ENCODE measurements around the gene KRTAP29-1.

KRTAP29-1 gene

DNA sequence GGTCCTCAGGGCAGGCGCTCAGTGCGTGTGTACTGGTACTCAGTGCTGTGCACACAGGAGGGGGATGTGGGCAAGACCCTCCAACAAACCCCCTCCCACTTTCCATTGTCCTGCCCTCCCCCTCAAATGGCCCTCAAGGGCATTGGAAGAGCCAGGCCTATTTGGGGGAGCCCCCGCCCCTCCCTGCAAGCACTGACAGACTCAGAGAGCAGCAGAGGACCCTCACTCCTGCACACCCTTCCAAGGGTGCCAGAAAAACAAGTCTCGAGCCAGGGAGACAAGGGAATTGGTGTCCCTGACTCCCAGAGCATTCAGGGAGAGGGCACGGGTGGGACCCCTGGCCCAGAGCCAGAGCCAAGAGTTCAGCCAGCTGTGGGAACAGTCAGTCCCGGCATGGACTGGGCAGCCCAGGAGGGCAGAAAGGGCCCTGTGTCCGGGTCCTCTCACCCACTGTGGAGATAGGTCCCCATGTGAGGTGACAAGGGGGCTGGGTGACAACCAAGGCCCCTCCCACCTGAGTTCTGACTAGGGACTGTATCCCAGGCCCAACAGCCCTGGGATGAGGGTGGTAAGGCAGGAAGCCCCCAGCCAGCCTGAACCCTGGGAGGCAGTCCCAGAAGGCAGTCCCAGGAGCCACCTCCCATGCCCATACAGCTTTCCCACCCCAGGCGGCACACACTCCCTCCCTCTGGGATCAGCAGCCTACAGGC, 24.9 kb upstream of the KRTAP29-1 start:
- DNase-seq: no peak

DNA sequence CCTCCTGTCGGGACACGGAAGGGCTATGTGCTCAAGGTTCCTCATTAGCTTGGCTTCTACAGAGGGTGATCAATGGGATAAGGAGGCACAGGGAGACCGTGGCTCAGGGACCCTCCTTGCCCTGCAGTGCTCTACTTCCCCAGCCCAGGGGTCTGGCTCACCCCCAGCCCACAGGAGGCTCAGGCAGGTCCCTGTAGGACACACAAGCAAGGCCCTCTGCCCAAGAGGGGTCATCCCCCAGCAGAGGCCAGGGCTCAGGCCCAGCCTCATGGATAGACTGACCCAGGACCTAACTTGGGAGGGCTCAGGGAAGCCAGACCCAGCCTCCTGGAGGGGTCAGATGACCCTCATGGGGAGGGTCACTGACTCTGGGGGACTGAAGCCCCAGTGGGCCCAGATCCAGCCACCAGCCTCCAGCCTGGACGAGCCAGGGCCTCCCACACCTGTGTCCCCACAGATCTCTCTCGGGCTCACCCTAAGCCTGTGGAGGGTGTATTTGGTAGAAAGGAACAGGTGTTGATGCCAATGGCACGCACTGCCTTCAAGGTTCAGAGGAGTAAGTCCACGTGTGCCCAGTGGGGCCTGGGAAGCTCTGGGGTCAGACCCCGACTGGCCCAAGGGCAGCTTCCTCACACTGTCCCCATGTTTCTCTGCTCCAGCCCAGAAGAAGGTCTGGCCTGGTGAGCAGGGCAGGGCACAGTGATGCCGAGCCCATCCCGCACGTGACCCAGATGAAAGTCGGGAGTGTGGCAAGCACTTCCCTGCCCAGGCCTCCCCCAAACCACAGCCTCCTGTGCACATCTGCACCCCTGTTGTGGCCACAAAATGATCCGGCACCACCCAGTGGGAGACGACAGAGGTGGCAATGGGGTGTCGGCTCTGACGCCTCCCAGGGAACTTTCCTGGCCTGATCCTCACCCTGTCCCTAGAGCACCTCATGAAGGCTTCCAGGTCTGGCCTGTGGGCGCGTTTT, 23.8 kb upstream of the KRTAP29-1 start:
- no peak for DNase-seq

DNA sequence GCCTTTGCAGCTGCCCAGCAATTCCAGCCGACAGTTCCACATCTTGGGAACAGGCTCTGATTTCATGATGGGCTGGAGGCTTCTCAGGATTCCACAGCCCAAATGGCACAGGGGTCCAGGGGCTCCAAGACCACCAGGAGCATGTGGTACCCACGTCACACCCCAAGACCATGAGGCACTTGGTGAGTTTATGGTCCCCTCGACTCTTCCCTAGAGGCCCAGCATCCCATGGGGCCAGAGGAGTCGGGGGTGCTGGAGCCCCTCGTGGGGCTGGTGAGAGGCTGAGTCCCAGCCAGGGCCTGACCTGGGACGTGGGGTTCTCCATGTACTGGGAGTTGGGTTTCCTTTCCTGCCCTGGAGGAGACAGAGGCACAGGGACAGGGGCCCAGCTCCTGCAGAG, 23.0 kb upstream of the KRTAP29-1 start:
- no peak for DNase-seq

DNA sequence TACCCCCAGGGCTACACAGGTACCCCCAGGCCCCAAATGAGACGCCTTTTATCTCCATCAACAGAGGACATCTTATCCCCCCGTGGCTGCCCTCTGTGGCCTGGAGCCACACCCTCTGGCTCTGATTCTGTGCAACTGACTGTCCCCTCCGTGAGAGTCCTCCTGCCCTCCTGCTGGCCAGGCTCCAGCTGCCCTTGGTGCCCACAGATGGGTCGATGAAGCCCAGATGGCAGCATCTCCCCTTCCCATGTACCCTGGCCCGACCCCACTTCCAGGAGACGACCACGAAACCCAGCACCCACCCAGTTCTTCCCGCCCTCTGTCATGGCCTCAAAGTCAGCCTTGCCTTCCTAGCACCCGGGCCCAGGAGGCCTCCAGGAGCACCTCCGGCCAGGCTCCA, 22.5 kb upstream of the KRTAP29-1 start:
- no peak for DNase-seq

DNA sequence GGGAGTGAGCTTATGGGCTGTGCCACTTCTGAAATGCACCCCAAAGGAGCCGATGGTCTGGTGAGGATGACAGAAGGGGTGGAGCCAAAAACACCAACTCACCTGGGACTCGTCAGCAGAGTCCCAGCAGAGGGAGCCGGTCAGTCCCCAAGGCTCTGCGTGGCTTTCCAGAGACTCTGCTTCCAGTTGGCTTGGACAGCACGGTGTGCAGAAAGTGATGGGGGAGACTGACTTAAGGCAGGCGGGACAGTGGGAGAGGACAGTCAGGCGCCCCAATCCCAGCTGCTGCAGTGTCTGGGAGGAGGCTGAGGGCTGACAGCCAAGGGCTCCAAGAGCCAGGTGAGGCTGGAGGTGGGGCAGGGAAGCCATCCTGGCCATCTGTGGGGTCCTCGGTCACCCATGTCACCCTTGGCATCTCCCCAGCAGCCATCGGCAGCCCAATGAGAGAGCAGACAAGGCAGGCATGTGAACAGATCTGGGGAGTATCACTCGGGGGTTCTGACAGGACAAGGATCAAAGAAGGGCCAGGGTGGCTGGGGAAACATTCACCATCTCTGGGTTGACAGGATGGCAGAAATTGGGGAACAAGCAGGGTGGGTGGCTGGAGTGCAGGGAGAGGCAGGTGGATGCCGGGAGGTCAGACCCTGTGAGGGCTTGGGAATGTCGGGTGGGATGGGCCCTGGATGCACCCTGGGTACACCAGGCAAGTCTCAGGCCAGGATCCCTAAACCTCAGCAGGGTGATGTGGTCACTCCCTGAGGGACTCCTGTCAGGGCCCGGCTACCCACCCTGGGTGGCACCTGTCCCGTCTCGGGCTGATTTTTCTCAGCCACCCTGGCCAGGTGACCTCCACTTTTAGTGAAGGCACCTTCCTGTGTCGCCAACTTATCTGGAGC, 21.8 kb upstream of the KRTAP29-1 start:
- DNase-seq: no peak

DNA sequence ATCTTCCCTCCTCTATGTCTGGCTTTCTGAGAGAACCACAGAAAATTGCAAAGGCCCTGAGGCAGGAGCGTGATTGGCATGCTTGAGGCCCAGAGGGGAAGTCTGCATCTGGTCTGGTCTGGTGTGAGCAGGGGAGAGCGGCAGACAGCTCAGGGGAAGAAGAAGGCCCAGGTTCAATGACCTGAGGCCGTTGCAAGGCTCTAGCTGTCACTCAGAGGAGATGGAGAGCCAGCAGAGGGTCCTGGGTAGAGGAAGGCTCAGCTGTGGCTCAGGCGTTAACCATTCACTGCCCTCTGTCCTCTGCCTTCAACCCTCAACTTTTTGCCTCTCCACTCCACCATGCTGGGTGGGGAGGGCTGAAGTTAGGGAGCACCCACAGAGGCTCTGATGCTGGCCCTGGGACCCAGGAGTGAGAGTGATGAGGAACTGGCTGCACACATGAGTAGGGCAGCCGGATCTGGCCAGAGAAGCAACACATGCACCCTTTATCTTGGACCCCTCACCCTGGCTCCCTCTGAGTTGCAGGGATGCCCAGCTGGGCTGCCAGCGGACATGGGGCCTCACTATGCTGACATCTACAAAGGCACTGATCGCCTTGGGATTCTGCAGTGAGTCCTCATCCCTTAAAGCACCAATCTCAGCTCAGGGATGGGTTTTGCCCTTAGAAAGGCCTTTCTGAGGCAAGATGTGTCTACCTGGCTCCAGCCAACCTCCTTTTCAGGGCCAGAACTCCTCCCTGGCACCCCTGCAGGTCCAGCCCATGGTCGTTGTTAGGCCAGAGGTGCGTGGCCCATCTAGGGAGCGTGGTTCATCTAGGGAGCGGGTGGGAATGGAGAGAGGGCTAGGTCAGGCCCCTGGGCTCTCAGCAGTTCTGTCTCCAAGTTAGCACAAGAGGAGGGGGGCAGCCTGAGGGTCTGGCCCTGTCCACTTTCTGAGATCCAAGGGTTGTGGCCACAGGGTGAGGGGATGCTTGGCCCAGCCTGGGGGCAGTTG, 20.5 kb upstream of the KRTAP29-1 start:
- no peak for DNase-seq

DNA sequence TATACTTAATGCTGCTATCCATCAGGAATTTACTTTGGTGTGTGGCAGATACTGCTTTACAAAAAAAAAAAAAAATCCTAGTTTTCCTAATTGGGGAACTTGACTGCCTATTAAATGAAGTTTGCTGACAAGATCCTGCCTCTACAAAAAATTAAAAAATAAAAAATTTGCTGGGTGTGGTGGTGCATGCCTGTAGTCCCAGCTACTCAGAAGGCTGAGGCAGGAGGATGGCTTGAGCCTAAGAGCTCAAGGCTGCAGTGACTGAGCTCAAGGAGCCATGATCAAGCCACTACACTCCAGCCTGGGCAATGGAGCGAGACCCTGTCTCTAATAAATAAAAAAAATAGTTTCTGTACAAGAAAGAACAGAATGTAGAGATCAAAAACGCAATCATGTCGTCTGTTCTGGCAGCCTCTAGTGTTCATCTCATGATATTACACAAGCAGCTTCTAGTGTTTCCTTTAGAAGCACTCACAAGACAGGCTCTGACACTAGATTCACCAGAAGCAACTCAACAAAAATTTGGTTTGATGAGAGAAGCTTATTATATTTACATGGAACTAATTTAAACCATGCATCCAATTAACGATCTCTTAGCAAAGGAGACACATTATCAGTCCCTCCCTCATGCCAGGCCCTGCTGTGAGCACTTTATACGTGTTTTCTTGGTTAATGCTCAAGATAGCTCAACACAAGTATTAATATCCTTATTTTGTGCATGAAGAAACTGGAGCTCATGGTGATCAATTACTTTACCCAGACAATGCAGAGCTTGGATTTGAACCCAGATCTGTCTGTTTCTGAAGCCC, 19.6 kb upstream of the KRTAP29-1 start:
- peak; percentile 44 for DNase-seq

DNA sequence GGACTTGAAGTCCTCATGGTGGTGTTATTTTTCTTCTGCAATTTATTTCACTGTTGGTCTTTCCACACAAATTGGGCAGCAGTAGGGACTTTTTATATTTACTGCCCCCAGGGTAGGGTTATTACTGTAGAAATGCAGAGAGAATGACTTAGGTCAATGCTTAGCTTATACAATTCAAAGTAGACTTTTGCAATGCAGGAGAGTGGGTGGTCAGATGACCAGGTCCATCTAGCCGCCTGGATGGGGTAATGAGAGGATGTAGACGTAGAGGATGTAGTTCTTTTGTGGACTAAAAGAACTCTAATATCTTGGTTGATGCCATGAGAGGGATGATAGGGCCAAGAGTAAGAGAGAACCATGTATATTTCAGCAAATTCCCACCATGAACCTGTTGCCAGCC, 15.6 kb upstream of the KRTAP29-1 start:
- DNase-seq: no peak

DNA sequence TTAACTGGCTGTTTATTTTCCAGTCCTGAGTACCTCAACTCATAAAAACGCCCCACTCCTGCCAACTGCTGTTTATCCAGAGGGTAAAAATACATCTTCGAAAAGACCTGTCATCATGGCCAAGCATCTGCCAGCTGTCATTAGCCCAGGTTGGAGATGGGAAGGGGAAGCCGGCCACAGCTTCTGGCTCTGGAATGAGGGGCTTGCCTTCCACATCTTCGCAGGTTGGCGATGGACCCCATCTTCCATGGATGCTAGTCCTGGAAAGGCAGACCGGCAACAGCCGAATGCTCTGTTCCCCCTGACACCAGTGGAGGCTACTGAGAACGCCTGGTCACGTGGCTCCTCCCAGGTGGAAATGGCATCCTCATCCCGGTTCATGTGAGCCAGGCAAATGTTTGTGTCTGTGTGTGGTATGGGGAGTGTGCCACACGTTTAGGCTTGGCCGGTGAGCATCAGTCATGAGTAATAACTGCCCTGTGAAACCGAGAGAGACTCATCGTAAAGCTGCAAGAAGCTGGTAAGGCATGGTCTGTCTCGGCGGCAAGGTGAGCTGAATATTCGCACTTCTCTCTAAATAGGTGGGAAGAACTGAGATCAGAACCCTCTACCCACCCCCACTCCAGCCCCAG, 13.3 kb upstream of the KRTAP29-1 start:
- no peak for DNase-seq

DNA sequence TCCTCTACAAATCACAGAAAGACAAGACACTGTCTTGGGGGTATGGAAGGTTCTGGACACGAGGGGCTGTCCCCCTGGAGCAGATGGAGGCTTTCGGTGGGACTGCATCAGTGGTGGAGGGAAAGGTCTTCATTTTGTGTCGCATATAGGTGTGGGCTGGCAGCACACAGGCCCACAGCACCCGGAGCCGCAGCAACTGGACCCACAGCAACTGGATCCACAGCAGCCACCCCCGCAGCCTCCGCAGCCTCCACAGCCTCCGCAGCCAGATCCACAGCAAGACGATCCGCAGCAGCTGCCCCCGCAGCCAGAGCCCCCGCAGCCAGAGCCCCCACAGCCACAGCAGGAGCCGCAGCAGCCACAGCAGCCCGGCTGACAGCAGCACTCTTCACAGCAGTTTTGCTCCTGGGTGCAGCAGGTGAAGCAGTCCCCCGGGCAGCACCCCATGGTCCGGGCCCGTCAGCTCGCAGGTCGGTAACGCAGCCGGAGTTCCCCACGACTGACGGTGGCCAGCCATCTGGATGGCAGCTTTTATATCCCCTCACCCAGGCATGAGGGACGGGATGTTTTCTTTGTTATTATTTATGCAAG, 12.6 kb upstream of the KRTAP29-1 start, which contains the start of gene KRTAP17-1:
Gene KRTAP17-1, minus strand, starts transcription at position 507 of the 591 bp plus-strand sequence. Its CDS starts 60 bp downstream, at position 447.
- no peak for DNase-seq

DNA sequence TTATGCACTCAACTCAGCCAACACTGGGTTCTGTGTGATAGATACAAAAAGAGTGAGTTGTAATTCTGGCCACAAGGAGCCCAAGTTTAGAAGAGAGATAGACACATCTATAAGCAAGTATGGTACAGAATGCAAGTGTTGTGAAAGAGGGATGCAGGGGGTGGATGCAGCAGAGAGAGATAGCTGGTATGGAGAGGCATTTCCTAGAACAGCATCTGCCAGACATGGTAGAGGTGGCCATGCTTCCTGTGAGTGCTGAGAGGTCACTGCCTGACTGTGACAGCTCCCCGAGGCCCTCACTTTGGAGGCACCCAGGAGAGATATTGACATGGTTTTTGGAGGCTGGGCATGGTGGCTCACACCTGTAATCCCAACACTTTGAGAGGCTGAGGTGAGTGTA, 8.5 kb upstream of the KRTAP29-1 start:
- no peak for DNase-seq

DNA sequence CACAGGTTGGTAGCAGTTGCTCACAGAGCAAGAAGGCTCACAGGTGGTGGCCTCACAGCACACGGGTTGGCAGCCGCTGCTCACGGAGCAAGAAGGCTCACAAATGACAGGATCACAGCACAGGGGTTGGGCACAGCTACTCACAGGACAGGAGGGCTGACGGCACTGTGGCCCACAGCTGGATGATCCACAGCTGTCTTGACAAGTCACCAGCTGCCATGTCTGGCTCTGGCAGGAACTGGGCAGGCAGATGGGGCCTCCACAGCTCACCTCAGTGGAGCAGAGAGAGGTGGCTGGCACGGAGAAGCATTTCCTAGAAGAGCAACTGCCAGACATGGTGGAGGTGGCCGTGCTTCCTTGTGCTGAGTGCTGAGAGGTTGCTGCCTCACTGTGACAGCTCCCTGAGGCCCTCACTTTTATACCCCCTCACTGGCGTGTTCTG, 6.3 kb upstream of the KRTAP29-1 start, which contains the start of gene KRTAP16-1:
Gene KRTAP16-1, minus strand, starts transcription at position 392 of the 442 bp plus-strand sequence. Its CDS starts 56 bp downstream, at position 336.
- no peak for DNase-seq

DNA sequence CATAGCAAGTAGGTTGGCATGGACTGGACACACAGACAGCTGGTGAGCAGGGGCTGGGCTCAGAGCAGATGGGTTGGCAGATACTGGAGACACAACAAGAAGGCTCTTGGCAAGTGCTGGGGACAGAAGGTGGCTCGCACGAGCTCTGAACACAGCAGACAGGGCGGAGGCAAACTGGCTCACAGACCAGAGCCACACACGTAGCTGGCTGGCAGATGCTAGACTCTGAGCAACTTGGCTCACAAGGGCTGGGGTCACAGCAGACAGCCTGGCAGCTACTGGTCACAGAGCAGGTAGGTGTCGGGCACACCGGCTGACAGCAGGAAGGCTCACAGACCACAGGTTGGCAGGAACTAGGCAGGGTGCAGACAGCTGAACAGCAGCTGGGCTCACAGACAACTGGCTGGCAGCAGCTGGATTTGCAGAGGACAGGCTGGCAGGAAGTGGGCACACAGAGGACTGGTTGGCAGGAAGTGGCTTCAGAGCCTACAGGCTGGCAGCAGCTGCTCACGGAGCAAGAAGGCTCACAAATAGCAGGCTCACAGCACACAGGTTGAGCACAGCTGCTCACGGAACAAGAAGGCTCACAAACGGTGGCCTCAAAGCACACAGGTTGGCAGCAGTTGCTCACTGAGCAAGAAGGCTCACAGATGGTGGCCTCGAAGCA, 5.7 kb upstream of the KRTAP29-1 start:
- no peak for DNase-seq

DNA sequence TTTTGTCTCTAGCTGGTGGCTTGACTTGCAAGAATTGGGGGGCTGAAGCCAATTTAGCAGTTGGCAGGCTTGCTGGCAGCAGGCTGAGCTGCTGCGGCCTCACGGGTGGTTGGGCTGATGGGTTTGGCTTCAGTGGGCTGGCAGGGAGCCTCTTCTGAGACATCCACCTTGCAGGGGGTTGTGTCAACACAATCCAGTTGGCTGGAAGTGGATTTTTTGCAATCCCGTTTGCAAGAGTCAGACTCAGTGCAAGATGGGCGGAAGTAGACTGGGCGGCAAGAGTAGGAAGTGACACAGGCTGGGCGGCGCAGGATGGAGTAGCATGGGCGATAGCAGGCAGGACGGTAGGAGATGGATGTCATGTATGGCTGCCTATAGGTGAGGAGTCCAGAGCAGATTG, 5.0 kb upstream of the KRTAP29-1 start:
- no peak for DNase-seq

DNA sequence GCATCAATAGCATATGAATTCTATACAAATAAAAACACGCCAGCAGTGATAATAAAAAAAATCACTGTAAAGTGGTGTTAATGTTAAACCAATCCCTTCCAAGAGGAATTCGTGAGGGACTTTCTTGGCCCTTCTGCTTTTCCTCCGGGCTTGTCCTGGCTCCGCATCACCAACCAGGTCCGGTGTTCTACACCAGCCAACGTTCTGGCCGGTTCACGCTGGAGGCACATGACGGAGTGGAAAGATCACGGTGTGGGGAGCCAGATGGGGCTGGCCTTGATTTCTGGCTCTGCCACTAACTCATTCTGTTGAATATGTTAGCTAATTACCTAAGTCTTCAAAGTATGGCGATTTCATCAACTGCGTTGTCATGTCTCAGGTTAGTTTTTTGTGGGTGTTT, 1.4 kb upstream of the KRTAP29-1 start:
- DNase-seq: no peak

DNA sequence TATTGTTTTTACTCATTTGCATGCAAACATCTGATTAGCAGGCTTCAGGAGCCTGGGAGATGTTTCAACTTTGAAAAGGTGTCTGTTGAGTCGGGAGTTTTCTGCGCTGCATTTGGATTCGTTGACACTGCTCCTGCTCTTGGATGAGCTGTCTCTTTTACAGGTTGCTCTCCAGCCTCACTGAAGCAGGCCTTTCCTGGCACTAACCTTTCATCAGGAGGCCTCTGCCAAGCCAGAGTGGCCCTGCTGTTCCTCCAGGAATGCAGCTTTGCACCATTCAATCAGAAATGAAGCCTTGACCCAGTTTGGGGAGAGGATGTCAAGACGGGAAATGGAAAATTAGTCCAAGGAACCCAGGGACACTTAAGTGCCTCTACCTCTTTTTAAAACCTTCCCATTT, 330 bp upstream of the KRTAP29-1 start:
- no peak for DNase-seq

DNA sequence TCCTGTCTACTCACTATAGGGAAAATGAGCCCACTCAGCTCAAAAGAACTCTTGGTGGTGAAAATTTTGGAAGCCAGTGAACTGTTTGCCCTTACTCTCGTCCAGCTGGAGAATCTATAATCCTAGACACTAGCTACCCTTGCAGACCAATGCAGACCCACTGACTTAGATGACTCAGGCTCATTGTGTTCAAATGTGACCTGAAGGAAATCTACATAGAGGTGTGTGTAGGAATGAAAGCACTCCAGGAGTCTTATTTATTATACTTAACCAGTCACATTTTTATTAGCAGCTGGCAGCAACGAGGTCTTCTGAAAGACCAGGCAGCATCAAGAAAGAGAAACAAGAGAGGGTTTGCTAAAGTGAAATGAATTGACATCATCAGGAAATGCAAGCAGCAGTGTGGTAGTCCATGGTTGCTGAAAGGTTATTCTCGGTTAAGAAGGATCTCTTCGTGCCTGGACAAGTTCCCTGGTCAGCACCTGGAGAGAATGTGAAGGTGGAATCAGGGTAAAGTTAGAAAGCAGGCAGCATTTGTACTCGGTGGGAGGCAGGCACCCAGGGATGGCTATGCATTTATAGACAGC, 1.4 kb downstream of the KRTAP29-1 start:
- DNase-seq: no peak

DNA sequence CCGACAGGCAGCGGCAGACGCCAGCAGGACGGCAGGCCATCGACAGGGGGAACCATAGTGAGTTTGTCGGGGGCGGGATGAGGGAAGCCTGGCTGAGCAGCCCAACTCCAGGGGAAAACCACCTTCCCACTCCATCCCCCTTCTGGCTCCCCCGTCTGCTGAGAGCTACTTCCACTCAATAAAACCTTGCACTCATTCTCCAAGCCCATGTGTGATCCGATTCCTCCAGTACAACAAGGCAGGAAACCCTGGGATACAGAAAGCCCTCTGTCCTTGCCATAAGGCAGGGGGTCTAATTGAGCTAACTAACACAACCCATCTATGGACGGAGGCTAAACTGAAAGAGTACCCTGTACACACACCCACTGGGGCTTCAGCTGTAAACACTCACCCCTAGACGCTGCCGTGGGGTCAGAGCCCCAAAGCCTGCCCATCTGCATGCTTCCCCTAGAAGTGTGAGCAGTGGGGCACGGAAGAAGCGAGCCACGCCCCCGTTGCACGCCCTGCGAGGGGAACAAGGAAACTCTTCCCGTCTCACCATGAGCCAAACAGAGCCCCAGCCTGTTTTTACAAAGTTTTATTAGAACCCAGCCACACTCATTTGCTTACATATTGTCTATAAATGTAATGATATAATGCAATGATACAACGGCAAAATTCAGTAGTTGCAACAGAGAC, 4.1 kb downstream of the KRTAP29-1 start:
- DNase-seq: no peak
